ENCODE results near the gene ALLC.

ALLC gene

DNA sequence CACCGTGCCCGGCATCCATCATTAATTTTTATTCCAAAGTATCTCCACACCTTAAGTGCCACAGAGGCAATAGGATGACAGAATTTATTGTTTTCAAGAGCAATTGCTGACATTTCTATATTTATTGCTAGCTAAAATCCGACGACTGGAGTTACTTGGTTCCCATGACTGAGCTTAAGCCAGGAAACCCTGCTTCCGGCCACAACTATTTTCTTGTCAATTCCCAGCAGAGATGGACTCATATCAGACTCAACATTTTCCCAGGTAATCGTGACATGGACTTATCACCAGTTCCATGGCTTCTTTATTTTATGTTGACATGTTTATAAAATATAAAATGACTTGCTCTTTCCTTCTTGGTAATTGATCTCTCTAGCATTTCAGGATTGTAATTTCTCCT is 24.8 kb downstream of the ALLC start:
- TF ChIP-seq CTCF (IDR thresholded peaks at IDR 0.05), result no peak
- H3K27ac ChIP-seq, result no peak overlapping the region
- DNase-seq (ENCODE audit: low spot score), result no peak
- H3K4me3 ChIP-seq, result no peak overlapping the region

DNA sequence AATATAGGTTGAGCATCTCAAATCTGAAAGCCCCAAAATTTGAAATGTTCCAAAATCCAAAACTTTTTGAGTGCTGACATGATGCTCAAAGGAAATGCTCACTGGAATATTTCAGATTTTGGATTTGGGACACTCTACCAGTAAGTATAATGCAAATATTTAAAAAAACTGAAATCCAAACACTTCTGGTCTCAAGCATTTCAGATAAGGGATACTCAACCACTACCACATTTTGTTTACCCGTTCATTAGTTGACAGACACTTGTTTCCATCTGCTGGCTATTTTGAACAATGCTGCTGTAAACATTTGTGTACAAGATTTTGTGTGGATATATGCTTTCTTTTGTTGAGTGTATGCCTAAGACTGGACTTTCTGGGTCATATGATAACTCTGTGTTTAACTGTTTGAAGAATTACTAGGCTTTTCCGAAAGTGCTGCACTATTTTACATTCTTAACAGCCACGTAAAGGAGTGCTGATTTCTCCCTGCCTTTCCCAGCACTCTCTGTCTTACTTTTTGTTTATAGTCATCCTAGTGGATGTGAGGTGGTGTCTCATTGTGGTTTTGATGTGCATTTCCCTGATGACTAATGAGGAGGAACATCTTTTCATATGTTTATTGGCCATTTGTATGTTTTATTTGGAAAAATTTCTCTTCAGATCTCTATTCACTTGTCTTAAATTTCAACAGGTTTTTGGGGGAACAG is 25.9 kb downstream of the ALLC start:
- no peak overlapping the region for H3K4me3 ChIP-seq
- no peak for DNase-seq (ENCODE audit: low spot score)
- no peak for TF ChIP-seq CTCF (IDR thresholded peaks at IDR 0.05)
- no peak overlapping the region for H3K27ac ChIP-seq

DNA sequence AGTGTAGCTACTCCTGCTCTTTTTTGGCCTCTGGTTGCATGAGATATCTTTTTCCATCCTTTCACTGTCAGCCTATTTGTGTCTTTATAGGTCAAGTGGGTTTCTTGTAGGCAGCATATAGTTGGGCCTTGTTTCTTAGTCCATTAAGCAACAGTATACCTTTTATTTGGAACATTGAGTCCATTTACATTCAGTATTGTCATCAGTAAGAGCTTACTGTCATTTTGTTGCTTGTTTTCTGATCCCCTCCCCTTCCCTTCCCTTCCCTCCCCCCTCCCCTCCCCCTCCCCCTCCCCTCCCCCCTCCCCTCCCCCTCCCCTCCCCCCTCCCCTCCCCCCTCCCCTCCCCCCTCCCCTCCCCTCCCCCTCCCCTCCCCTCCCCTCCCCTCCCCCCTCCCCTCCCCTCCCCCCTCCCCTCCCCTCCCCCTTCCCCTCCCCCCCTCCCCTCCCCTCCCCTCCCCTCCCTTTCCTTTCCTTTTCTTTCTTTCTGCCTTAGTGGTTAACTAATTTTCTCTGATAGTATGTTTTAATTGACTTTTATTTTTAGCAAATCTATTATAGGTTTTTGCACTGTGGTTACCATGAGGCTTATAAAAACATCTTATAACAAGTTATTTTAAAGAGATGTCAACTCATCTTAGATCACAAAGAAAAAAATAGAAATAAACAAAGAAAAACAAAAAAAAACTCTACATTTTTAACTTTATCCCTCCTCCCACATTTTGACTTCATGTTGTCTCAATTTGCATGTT is 32.2 kb downstream of the ALLC start:
- no peak for DNase-seq (ENCODE audit: low spot score)
- Histone ChIP-seq H3K27ac (no peak overlapping the region), H3K4me3 (no peak overlapping the region)
- no peak for TF ChIP-seq CTCF (IDR thresholded peaks at IDR 0.05)

- H3K27ac ChIP-seq, result no peak overlapping the region
- TF ChIP-seq CTCF (IDR thresholded peaks at IDR 0.05), result no peak
- no peak for DNase-seq (ENCODE audit: low spot score)
- H3K4me3 ChIP-seq, result no peak overlapping the region
Observed at GRCh38 chr2:3692375-3692774, 34.4 kb downstream of the ALLC start.

- no peak overlapping the region for H3K4me3 ChIP-seq
- DNase-seq (ENCODE audit: low spot score), result no peak
- no peak for TF ChIP-seq CTCF (IDR thresholded peaks at IDR 0.05)
- H3K27ac ChIP-seq, result no peak overlapping the region
Observed at GRCh38 chr2:3696545-3696944, 38.5 kb downstream of the ALLC start.

GRCh38 chr2:3701071-3701470 is 43.1 kb downstream of the ALLC start:
- Histone ChIP-seq H3K27ac (no peak overlapping the region), H3K4me3 (no peak overlapping the region)
- DNase-seq (ENCODE audit: low spot score), result no peak
- no peak for TF ChIP-seq CTCF (IDR thresholded peaks at IDR 0.05)

DNA sequence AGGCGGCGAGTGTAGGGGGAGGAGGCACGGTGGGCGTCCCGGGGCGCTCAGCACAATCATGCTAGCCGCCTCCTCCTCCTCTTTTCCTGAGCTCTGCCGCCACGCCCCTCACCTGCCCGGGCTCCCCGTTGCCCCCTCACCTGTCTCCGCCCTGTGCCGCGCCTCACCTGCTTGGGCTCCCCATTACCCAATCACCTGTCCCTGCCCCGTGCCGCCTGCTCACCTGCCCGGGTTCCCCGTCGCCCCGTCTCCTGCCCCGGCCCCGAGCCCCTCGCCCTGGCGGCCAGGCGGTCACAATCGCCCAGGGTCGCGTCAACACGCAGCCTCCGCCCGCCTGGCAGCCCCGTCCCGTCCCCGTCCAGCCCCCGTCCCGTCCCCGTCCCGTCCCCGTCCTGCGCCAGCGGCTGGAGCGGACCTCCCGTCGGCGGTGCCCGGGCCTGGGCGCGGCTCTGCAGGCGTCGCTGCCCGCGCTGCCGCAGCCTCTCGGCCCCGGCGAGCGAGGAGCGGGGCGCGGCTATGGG is 45.3 kb downstream of the ALLC start, which contains the start of gene DCDC2C:
TSS of gene DCDC2C (plus strand) at position 340 of the 521 bp plus-strand sequence. CDS start at position 517, 177 bp downstream.
- no peak for TF ChIP-seq CTCF (IDR thresholded peaks at IDR 0.05)
- Histone ChIP-seq H3K4me3 (peak within 1 kb of the TSS; percentile 61), H3K27ac (no peak within 1 kb of the TSS)
- DNase-seq (ENCODE audit: low spot score), result no peak
